ENCODE measurements around the gene SCUBE1.

GRCh38 chr22:43182118-43182517, 161.1 kb downstream of the SCUBE1 start:
- no peak for TF ChIP-seq POLR2A (IDR thresholded peaks at IDR 0.05)
- TF ChIP-seq, protein P1, sequence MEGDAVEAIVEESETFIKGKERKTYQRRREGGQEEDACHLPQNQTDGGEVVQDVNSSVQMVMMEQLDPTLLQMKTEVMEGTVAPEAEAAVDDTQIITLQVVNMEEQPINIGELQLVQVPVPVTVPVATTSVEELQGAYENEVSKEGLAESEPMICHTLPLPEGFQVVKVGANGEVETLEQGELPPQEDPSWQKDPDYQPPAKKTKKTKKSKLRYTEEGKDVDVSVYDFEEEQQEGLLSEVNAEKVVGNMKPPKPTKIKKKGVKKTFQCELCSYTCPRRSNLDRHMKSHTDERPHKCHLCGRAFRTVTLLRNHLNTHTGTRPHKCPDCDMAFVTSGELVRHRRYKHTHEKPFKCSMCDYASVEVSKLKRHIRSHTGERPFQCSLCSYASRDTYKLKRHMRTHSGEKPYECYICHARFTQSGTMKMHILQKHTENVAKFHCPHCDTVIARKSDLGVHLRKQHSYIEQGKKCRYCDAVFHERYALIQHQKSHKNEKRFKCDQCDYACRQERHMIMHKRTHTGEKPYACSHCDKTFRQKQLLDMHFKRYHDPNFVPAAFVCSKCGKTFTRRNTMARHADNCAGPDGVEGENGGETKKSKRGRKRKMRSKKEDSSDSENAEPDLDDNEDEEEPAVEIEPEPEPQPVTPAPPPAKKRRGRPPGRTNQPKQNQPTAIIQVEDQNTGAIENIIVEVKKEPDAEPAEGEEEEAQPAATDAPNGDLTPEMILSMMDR (IDR thresholded peaks at IDR 0.05), result no peak
